ENCODE results near the gene PLEKHG5.
A peak's percentile ranks its signal among the peaks of the same experiment; 100 is the strongest.
"Not testable (repeated sequence)": the region's sequence is repeated elsewhere in the genome, so short reads cannot be mapped to it uniquely, and the experiment has no call there.

Gene PLEKHG5

DNA sequence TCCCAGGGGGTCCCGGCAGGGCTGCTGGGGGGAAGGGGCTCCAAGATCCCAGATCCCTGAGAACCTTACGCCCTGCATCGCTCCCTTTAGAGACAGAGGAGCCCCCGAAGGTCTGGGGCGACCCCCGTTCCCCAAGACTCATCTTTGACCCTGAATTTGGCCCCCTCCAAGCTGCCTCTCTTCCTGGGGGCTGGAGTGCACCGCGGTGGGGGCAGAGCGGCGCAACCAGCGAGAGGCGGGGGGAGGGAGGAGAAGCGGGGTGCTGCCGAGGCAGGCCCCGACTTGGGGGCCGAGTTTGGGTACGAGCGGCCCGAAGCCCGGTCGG, 5.4 kb upstream of the PLEKHG5 start:
- no peak for DNase-seq (ENCODE audit: low read depth)

GRCh38 chr1:6496365-6496721, 4.9 kb upstream of the PLEKHG5 start:
- DNase-seq (ENCODE audit: low read depth), result no peak

- no peak for DNase-seq (ENCODE audit: low read depth)
Observed at GRCh38 chr1:6495540-6496364, 4.3 kb upstream of the PLEKHG5 start.

- no peak for DNase-seq (ENCODE audit: low read depth)
Observed at GRCh38 chr1:6495041-6495441, 3.6 kb upstream of the PLEKHG5 start.

DNA sequence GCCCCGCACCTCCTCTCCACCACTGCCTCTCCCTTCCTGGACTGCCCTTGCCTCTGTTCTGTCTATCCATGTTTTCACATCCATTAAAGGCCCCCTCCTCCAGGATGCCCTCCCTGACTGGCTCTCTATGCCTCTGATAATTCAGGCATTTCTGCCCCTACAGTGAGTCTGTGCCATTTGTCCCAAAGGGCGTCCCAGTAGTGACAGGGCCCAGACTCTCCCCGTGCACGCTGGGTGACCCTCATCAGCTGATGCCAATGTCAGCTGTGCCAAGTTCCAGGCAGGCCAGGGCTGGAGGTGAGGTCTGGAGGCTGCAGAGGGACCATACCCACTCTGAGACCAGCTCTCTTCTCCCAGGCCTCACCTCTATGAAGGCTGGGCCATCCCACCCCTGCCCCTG, 3.2 kb upstream of the PLEKHG5 start:
- no peak for DNase-seq (ENCODE audit: low read depth)

GRCh38 chr1:6493834-6494223, 2.4 kb upstream of the PLEKHG5 start:
- not testable (repeated sequence) for DNase-seq (ENCODE audit: low read depth)

GRCh38 chr1:6491966-6492365, 499 bp upstream of the PLEKHG5 start:
- DNase-seq (ENCODE audit: low read depth), result no peak

DNA sequence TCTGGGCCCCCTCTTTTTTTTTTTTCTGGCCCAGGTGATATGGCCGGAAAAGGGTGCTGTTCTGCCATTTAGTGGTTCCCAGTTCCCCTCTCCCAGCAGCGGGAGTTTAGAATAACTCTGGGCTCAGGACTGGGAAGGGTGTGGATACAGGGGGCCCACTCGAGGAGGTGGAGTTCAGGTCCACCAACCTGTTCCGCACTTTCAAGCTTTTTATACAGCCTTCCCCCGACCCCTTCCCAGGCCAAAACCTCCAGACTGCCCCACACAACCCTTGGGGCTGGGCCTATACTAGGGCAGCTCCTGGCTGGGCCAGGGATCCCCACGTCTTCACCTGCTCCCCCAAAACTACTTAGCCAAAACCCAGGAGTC, 402 bp downstream of the PLEKHG5 start:
- DNase-seq (ENCODE audit: low read depth), result no peak

- peak; percentile 31 for DNase-seq (ENCODE audit: low read depth)
Observed at GRCh38 chr1:6490181-6491080, 1.0 kb downstream of the PLEKHG5 start.

GRCh38 chr1:6489799-6490180, 1.7 kb downstream of the PLEKHG5 start:
- peak; percentile 61 for DNase-seq (ENCODE audit: low read depth)

DNA sequence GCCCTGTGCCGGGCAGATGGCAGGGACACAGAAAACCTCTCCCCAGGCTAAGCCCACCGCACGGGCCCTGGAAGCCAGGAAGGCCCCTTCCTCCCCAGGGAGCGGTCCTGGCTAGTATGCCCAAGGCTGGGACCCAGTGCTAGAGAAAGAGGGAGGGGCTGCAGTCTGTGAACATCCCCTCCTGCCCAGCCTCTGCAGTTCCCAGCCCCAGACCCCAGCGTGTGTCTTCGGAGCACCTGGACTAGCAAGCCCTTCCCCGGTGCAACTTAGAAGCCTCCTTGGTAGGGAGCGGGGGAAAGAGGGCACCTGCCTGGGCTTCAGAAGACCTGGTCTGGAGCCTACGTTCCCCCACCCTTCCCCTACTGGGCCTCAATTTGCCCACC, 2.1 kb downstream of the PLEKHG5 start:
- no peak for DNase-seq (ENCODE audit: low read depth)

GRCh38 chr1:6488602-6489382, 2.7 kb downstream of the PLEKHG5 start:
- DNase-seq (ENCODE audit: low read depth), result no peak

DNA sequence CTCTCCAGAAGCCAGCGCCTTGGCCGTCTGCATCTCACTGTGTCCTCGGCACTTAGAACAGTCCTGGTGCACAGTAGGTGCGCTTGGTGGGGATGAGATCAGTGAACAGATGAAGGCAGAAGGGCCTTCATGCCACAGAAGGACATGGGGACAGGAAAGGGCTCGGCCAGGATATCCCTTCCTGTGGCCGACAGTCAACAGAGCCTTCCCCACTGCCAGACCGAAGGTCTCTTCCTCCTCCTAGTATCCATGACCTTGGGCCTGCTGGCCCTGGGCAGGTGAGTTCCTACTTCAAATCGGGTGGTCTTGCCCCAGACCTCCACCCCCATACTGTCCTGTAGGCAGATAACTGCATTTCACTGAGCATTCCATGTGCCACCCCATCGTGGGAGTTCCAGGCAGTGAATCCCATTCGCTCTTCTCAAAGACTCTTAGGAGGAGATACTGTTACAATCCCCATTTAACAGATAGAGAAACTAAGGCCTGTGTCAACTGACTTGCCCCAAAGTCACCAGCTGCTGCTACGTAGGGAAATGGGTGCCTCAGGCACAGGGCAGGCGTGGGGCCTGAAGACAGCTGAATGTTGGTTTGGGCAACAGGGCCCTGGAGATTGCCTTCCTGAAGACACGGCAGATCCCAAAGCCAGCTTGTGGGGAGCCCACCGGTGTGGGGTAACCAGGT, 3.5 kb downstream of the PLEKHG5 start:
- DNase-seq (ENCODE audit: low read depth), result no peak

DNA sequence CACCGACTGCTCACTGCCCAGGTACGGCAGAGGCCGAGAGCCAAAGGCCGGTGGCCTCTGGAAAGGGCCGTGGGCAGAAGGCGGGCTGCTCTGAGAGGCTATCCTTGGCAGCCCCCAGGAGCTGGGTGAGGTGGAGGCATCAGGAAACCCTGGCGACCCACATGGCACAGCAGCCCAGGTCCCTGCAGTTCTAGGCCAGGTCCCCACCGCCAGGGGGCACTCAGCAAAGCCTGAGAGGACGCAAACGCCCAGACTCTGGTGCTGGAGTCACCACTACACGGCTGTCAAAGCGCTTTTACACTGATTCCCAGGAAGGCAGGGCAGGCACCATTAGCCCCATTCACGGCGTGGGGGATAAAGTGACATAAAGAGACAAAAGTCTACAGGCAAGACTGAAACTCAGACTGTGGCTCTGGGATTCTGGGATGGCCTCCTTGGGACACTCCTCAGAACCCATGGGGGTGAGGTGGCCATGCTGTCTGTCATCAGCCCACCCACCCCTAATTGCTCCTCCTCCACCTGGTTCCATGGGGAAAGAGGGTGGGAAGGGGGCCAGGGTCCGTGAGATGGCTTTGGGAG, 4.9 kb downstream of the PLEKHG5 start:
- DNase-seq (ENCODE audit: low read depth), result peak; percentile 80

DNA sequence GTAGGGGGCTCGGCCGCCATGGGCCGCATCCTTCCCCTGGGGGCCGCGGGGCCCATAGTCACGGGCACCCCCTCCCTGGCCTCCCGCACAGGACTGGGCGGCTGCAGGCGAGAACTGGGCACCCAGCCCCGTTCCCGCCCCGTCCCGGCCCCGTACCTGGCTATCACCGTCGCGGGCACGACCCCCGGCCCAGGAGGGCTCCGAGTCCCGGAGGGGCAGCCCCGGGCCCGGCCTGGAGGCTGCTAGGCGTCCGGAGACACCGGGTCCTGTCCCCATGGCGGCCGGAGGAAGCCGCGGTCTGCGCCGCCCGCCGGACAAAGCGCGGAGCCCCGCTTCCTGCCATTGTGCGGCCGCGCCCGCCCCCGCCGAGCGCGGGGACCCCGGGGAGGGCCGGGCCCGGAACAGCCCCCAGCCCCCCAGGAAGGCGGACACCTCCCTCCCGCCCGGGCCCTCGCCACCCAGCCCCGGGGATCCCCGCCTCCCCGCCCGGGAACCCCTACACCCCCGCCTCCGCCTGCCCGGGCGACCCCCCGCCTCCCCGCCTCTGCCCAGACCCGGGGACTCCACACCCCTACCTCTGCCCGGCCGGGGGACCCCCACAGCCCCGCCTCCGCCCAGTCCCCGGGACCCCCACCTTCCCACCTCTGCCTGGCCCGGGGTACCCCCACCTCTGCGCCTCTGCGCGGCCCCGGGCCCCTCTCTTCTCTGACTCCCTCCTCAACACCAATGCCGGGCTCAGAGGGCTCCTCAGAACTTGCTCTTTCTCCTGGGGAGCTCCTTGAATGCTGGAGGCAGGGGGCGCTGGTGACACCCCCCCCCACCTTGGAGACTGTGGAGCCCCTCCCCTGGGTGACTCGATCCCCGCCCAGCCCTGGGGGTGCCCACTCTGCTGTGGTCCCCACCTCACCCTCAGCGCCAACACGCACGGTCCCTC, 6.0 kb downstream of the PLEKHG5 start:
- DNase-seq (ENCODE audit: low read depth), result no peak

DNA sequence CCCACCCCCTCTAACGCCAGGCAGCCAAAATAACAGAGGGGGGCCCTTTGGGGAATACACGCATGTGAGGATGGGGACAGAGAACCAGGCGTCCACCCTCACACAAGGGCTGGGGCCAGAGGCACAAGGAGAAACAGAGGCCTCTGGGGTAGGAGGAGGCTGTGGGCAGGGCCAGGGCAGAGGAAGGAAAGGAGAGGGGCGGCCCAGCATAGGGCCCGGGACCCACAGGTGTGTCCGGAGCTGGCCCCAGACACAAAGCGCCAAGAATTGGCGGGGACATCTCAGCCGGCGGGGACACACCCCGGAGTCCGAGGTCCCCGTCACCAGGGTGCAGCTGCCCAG, 6.7 kb downstream of the PLEKHG5 start:
- DNase-seq (ENCODE audit: low read depth), result no peak

GRCh38 chr1:6483761-6484117, 7.7 kb downstream of the PLEKHG5 start:
- DNase-seq (ENCODE audit: low read depth), result no peak

DNA sequence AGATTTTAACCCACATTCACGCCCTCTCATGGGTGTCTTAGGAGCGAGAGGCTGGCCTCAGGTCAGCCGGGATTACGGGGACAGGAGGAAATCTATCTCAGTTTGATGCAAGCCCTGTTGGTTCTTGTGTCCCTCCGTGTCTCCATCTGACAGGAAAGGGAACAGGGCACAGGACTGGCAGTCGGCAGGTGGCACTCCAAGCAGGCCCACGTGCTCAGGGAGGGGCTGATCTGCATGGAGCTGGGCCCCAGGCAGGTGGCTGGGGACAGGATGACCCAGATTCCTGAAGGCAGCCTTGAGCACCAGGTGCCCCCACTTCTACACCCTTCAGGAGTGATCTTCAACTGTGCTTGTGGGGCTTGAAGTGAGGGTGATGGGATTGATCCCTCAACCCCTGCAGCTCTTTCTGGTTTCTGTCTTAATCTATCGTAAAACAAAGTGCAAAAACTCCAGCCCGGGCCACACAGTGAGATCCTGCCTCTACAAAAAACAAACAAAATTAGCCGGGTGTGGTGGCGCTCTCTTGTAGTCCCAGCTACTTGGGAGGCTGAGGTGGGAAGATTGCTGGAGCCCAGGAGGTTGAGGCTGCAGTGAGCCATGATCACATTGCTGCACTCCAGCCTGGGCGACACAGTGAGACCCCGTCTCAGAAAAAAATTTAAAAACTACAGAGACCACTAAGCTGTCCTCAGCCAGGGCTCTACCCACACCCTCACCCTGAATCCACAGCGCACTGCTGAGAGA, 8.3 kb downstream of the PLEKHG5 start:
- no peak for DNase-seq (ENCODE audit: low read depth)

DNA sequence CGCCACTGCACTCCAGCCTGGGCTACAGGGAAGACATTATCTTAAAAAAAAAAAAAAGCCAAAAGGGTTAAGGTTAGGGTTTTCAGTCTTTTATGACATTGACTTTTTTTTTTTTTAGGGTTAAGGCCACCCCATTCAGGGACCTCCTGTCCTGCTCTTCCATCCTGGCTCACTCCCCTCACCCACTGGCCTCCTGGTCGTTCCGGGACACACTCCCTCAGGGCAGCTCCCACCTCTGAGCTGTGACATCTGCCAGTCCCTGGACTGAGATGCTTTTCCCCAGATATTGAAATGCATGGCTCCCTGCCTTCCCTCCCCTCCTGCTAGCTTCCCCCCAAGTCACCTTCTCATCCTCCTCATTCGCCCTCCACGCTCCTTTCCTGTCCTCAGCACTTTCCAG, 9.6 kb downstream of the PLEKHG5 start:
- no peak for DNase-seq (ENCODE audit: low read depth)
